Esophagus muscularis mucosa (tissue), 4 donors: ENCODE data around the gene RPS14. TPM values are rescaled to one million over a fixed set of nuclear protein-coding genes. Genes with fewer than 3 reads are reported as not detected.

Experiments
- DNase-seq: peaks from one replicate; pipeline ENCODE4 v3.0.0-alpha.2; 2017; ENCODE audit errors: extremely low spot score
- H3K27ac ChIP-seq, 4 donors: fragments of 200-600 bp; sonication (generic); replicated peaks in 1 of 4; 1 replicate in 3 of 4; 2 replicates in 1 of 4; pipeline ENCODE4 v1.5.1; 2016 to 2019; ENCODE audit warnings: mild to moderate bottlenecking in 1 of 4
- H3K27me3 ChIP-seq, 4 donors: fragments of 200-600 bp; sonication (generic); one replicate each; pipeline versions ENCODE4 v1.5.1 to v1.6.0; 2016 to 2019
- H3K36me3 ChIP-seq, 4 donors: fragments of 200-600 bp; sonication (generic); one replicate each; pipeline ENCODE4 v1.5.1; 2016 to 2019
- H3K4me1 ChIP-seq, 4 donors: fragments of 200-600 bp; sonication (generic); one replicate each; pipeline ENCODE4 v1.5.1; 2016 to 2019
- H3K4me3 ChIP-seq, 4 donors: fragments of 200-600 bp; sonication (generic); 1 replicate in 2 of 4; 2 replicates in 2 of 4; pipeline ENCODE4 v1.5.1; 2016 to 2019; ENCODE audit warnings: mild to moderate bottlenecking in 4 of 4, moderate library complexity in 1 of 4
- H3K9me3 ChIP-seq, 4 donors: fragments of 200-600 bp; sonication (generic); 1 replicate in 3 of 4; 2 replicates in 1 of 4; pipeline ENCODE4 v1.5.1; 2016 to 2019
- CTCF ChIP-seq, 3 experiments: fragments of 200-600 bp in 2 of 3; fragments of 450-650 bp in 1 of 3; sonication (generic) in 2 of 3; IDR thresholded peaks; one replicate each; pipeline ENCODE4 v1.5.1; 2017 to 2019; ENCODE audit warnings: antibody characterized with exemption in 3 of 3, mild to moderate bottlenecking in 2 of 3, moderate library complexity in 1 of 3
- EP300 ChIP-seq: sonication (generic); formaldehyde crosslinking; IDR thresholded peaks from one replicate; pipeline ENCODE4 v1.6.1; 2017; ENCODE audit warnings: antibody characterized with exemption
- POLR2A ChIP-seq: fragments of 450-650 bp; IDR thresholded peaks from one replicate; pipeline ENCODE4 v1.6.1; 2017; ENCODE audit warnings: antibody characterized with exemption, moderate library complexity, mild to moderate bottlenecking, low read depth
- POLR2AphosphoS5 ChIP-seq, 2 donors: sonication (generic); formaldehyde crosslinking; IDR thresholded peaks; one replicate each; pipeline ENCODE4 v1.6.1; 2017; ENCODE audit warnings: antibody characterized with exemption in 2 of 2
- WGBS: methylation state at CpG from one replicate; pipeline ENCODE4 v1.1.5; 2018; 5-methylcytosine and 5-hydroxymethylcytosine counted together
- intact Hi-C: fragments of 100-400 bp; cut with DNase I; formaldehyde crosslinking; loops from one replicate; pipeline ENCODE4 v1.15.1; 2023
- total RNA-seq, 4 donors: library from RNA; depleted of rRNA; stranded (reverse); fragments of >200 nt; gene quantifications; one replicate each; pipeline versions ENCODE4 v1.1.0 to v1.2.1, GENCODE V29; 2016

The RPS14 gene
- total RNA-seq, 4 donors from 2014 or later = 1,492 to 3,727 (median 2,626) TPM

DNA sequence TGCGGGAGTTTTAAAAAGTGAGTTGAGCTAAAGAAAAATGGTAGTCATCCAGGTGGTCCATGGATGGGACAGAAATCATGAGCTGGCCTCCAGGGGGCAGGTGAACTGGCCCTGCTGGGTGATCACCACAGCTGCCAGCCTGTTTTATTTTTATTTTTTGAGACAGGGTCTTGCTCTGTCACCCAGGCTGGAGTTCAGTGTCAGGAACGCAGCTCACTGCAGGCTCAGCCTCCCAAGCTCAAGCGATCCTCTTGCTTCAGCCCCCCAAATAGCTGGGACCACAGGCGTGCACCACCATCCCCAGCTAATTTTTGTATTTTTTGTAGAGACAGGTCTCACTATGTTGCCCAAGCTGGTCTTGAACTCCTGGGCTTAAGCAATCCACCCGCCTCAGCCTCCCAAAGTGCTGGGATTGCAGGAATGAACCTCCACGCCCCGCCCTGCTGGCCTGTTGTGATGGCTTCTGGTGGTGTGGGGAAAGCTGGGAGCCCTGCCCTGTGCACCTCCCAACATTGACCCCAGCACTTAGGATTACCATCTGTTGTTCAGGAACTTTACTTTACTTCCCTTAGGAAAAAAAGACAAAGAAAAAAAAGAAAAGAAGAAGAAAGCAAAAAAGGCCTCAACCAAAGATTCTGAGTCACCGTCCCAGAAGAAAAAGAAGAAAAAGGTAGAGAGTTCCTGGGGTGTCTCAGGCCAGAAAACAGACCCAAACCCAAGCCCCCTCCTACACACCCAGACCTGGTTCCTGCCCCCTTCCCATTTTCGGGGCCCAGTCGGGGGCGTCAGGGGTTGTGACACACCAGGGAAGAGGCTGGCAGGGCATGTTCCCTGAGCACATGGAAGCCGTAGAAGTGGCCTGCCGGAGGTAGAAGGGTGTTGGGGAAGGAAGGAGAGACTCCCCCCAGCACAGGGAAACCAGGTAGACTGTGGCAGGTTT lies 51.5 kb downstream of the RPS14 start:
- H3K27me3 ChIP-seq = no peaks in the 10 kb centered on the region
- DNase-seq = no peak
- intact Hi-C loops = no loop called here
- peaks cover 55 to 100% (median 97%) of the 10 kb centered on the region in 4 donors for H3K36me3 ChIP-seq
- no peak overlapping the region for H3K27ac ChIP-seq
- no peak overlapping the region for H3K4me3 ChIP-seq
- no peak for TF ChIP-seq EP300
- no peak for TF ChIP-seq CTCF (IDR thresholded peaks at IDR 0.05)
- TF ChIP-seq POLR2AphosphoS5 (IDR thresholded peaks at IDR 0.05) = no peak
- TF ChIP-seq POLR2A = no peak
- 95% methylated on average over 13 of the region's 13 CpGs for WGBS
- H3K4me1 ChIP-seq = no peaks in the 10 kb centered on the region
- no peaks in the 10 kb centered on the region for H3K9me3 ChIP-seq

- H3K36me3 ChIP-seq = peaks cover 63 to 100% (median 97%) of the 10 kb centered on the region in 4 donors
These were observed 52.3 kb downstream of the RPS14 start for GRCh38 chr5:150397146-150397781.

DNA sequence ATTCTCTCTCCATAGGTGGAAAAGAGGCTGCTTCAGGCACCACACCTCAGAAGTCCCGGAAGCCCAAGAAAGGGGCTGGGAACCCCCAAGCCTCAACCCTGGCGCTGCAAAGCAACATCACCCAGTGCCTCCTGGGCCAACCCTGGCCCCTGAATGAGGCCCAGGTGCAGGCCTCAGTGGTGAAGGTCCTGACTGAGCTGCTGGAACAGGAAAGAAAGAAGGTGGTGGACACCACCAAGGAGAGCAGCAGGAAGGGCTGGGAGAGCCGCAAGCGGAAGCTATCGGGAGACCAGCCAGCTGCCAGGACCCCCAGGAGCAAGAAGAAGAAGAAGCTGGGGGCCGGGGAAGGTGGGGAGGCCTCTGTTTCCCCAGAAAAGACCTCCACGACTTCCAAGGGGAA lies 53.3 kb downstream of the RPS14 start:
- no peaks in the 10 kb centered on the region for H3K9me3 ChIP-seq
- H3K4me3 ChIP-seq = no peak overlapping the region
- no peak for DNase-seq
- H3K36me3 ChIP-seq = peaks cover 71 to 100% (median 97%) of the 10 kb centered on the region in 4 donors
- H3K27ac ChIP-seq = no peak overlapping the region
- 89% methylated on average over 7 of the region's 7 CpGs for WGBS
- no peak for TF ChIP-seq POLR2AphosphoS5 (IDR thresholded peaks at IDR 0.05)
- no peak for TF ChIP-seq EP300
- no peak for TF ChIP-seq POLR2A
- TF ChIP-seq CTCF (IDR thresholded peaks at IDR 0.05) = no peak
- intact Hi-C loops = no loop called here
- no peaks in the 10 kb centered on the region for H3K4me1 ChIP-seq
- no peaks in the 10 kb centered on the region for H3K27me3 ChIP-seq

More at GRCh38 chr5:150397146-150397781, 52.3 kb downstream of the RPS14 start:
- H3K9me3 ChIP-seq = no peaks in the 10 kb centered on the region
- TF ChIP-seq POLR2A (no peak), EP300 (no peak), POLR2AphosphoS5 (IDR thresholded peaks at IDR 0.05) (no peak), CTCF (IDR thresholded peaks at IDR 0.05) (no peak)
- 91% methylated on average over 14 of the region's 14 CpGs for WGBS
- H3K4me3 ChIP-seq = no peak overlapping the region
- intact Hi-C loops = no loop called here
- H3K27ac ChIP-seq = no peak overlapping the region
- H3K4me1 ChIP-seq = no peaks in the 10 kb centered on the region
- no peaks in the 10 kb centered on the region for H3K27me3 ChIP-seq
- DNase-seq = no peak

DNA sequence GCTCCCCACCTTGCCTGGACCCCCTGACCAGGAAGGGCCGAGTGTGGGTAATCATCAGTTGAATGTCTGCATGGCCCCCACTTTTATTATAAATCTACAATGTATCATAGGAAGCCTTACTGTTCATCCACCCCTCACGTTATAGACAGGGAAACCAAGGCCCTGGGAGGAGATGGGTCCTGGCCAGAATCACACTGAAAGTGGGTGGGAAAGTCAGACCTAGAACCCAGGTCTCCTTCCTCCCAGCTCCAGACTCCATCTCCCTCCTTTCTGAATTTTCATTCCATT lies 53.9 kb downstream of the RPS14 start:
- no peak overlapping the region for H3K27ac ChIP-seq
- H3K9me3 ChIP-seq = no peaks in the 10 kb centered on the region
- TF ChIP-seq POLR2AphosphoS5 (IDR thresholded peaks at IDR 0.05) (no peak), EP300 (no peak), POLR2A (no peak), CTCF (IDR thresholded peaks at IDR 0.05) (no peak)
- DNase-seq = no peak
- H3K27me3 ChIP-seq = no peaks in the 10 kb centered on the region
- no peaks in the 10 kb centered on the region for H3K4me1 ChIP-seq
- H3K4me3 ChIP-seq = no peak overlapping the region
- intact Hi-C loops = no loop called here
- WGBS = 64% methylated on average over 2 of the region's 2 CpGs
- H3K36me3 ChIP-seq = peaks cover 66 to 100% (median 98%) of the 10 kb centered on the region in 4 donors
